Right renal pelvis (tissue), 4 donors: ENCODE results near the gene CHKA. TPM values are rescaled to one million over a fixed set of nuclear protein-coding genes. Genes with fewer than 3 reads are reported as not detected.
A peak's percentile ranks its signal among the peaks of the same experiment; 100 is the strongest.

Experiments
- DNase-seq, 4 donors: peaks; one replicate each; pipeline ENCODE4 v3.0.0-alpha.2; 2013; ENCODE audit warnings: low read depth in 4 of 4, low spot score in 3 of 4, missing footprints in 1 of 4
- polyA plus RNA-seq, 4 donors: library from polyadenylated mRNA; unstranded; fragments of 120-200 nt; gene quantifications; one replicate each; pipeline ENCODE4 v1.2.1, GENCODE V29; 2013; ENCODE audit not compliant: insufficient read length in 4 of 4

CHKA gene
- polyA plus RNA-seq, 4 donors: 30.7 to 48.7 (median 32.0) TPM

GRCh38 chr11:68007498-68008380 is 113.4 kb downstream of the CHKA start:
- no peak for DNase-seq

- DNase-seq: no peak
These were observed 114.5 kb downstream of the CHKA start for GRCh38 chr11:68006606-68007166.

GRCh38 chr11:68004551-68005335 is 116.4 kb downstream of the CHKA start:
- DNase-seq: no peak

GRCh38 chr11:68003846-68004550 is 117.2 kb downstream of the CHKA start, which contains the start of gene UNC93B1:
Gene UNC93B1, minus strand, starts transcription at chr11:68004097. Its CDS starts 54 bp downstream, at chr11:68004043.
- peak in 1 of 4 donors; percentile 52 for DNase-seq

GRCh38 chr11:68002938-68003845 is 118.0 kb downstream of the CHKA start:
- no peak for DNase-seq

Other genes with a start within 250 kb of the CHKA start
- gene UNC93B1, start 117.3 kb downstream of the CHKA start, polyA plus RNA-seq: 10 to 100 TPM in 1 of 4 donors, 1 to 10 TPM in 3; 8.0 to 13.8 (median 9.4) TPM
- gene ALDH3B1, start 111.1 kb downstream of the CHKA start, polyA plus RNA-seq: 1 to 10 TPM; 1.5 to 3.0 (median 2.2) TPM
- 100 to 1,000 TPM in 1 of 4 donors, 10 to 100 TPM in 3; 72.0 to 122 (median 81.9) TPM for gene NDUFS8, start 90.7 kb downstream of the CHKA start, polyA plus RNA-seq
- 10 to 100 TPM; 17.6 to 28.9 (median 20.6) TPM for gene TCIRG1, start 82.4 kb downstream of the CHKA start, polyA plus RNA-seq
- gene KMT5B, start 91.9 kb upstream of the CHKA start, polyA plus RNA-seq: 10 to 100 TPM; 61.7 to 83.1 (median 80.9) TPM
- 10 to 100 TPM; 24.7 to 27.5 (median 26.4) TPM for gene C11orf24, start 150.6 kb upstream of the CHKA start, polyA plus RNA-seq
- gene LRP5, start 191.2 kb upstream of the CHKA start, polyA plus RNA-seq: 10 to 100 TPM; 39.4 to 58.3 (median 44.3) TPM